Panc1 (cell line): Measurements from ENCODE around the gene C2CD4A.

Source experiments
- CTCF ChIP-seq: fragments of 450-650 bp; IDR thresholded peaks from 2 replicates; pipeline ENCODE4 v1.5.1; 2017; ENCODE audit warnings: mild to moderate bottlenecking
- POLR2AphosphoS5 ChIP-seq: IDR thresholded peaks from 2 replicates; pipeline ENCODE4 v1.6.1; 2012; ENCODE audit warnings: mild to moderate bottlenecking, low read depth, low read length, moderate library complexity
- REST ChIP-seq, 2 experiments: IDR thresholded peaks; 2 replicates each; pipeline ENCODE4 v1.6.1; 2011 to 2012; ENCODE audit warnings: low read depth in 2 of 2, control low read depth in 1 of 2, low read length in 1 of 2, mild to moderate bottlenecking in 1 of 2, moderate library complexity in 1 of 2; ENCODE audit not compliant: insufficient read depth in 1 of 2
- SIN3A ChIP-seq: IDR thresholded peaks from 2 replicates; pipeline ENCODE4 v1.6.1; 2012; ENCODE audit warnings: low read depth, mild to moderate bottlenecking, low read length, moderate library complexity, borderline replicate concordance; ENCODE audit not compliant: insufficient read depth
- TCF7L2 ChIP-seq: IDR thresholded peaks from 2 replicates; pipeline ENCODE4 v1.6.1; 2011; ENCODE audit warnings: mild to moderate bottlenecking, low read depth, low read length, inconsistent platforms

DNA sequence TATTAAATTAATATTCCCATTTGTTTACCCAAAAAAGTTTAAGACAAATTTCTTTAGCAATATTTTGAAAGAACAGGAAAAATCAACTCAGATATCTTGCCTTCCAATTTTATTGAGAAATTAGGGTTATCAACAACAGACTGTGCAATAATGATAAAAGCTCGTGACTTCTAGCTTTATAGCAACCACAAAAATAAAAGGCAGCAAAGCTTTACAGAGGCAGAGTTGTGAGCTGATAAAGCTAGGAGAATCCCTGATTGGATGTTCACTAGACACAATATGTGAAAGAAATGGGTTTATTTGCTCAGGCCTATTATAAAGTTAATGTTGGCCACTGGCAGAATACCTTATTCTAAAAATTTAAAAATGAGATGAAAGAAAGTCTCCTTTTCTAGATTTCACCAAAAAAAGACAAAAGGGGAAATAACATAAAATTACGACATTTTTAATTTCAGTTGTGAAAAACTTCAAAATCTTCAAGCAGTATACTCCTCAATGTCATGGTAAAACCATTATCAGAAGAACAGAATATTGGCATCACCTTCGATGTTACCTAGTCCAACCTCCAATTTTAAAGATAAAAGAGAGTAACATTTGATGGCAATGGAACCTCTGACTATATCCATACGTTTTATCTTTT, 9.3 kb upstream of the C2CD4A start:
- TF ChIP-seq CTCF (no peak), REST (IDR thresholded peaks at IDR 0.05; ENCODE audit: insufficient read depth in 1 of 2, low read depth in 2 of 2, low read length in 1 of 2) (no peak), TCF7L2 (no peak), POLR2AphosphoS5 (no peak), SIN3A (no peak)
